Muscle layer of colon (tissue), 2 donors: Measurements from ENCODE around the gene TNNC2.

Source experiments
- H3K27ac ChIP-seq: one replicate; pipeline ENCODE4 v1.7.0; 2013; ENCODE audit warnings: low read depth, mild to moderate bottlenecking, low read length, moderate library complexity
- H3K27me3 ChIP-seq, 2 donors: one replicate each; pipeline ENCODE4 v1.7.0; 2013; ENCODE audit warnings: low read length in 2 of 2, mild to moderate bottlenecking in 2 of 2; ENCODE audit not compliant: insufficient read depth in 2 of 2, control insufficient read depth in 1 of 2
- H3K36me3 ChIP-seq: one replicate; pipeline ENCODE4 v1.7.0; 2013; ENCODE audit warnings: mild to moderate bottlenecking, low read length; ENCODE audit not compliant: insufficient read depth
- H3K4me1 ChIP-seq: one replicate; pipeline ENCODE4 v1.7.0; 2013; ENCODE audit warnings: mild to moderate bottlenecking, low read length; ENCODE audit not compliant: insufficient read depth
- H3K4me3 ChIP-seq, 2 donors: one replicate each; pipeline ENCODE4 v1.7.0; 2013; ENCODE audit warnings: low read length in 2 of 2, low read depth in 1 of 2, mild to moderate bottlenecking in 1 of 2, moderate library complexity in 1 of 2
- H3K9ac ChIP-seq: one replicate; pipeline ENCODE4 v1.7.0; 2013; ENCODE audit warnings: low read length
- H3K9me3 ChIP-seq: one replicate; pipeline ENCODE4 v1.7.0; 2013; ENCODE audit warnings: mild to moderate bottlenecking, low read length
- donor health status: abdominal sarcoma.
- donor health status: Adenocarcinoma of cecum.

TNNC2 gene

GRCh38 chr20:45845452-45845851 is 18.3 kb upstream of the TNNC2 start:
- Histone ChIP-seq H3K27me3 (no peaks in the 10 kb centered on the region), H3K9ac (no peak overlapping the region), H3K27ac (no peak overlapping the region), H3K9me3 (no peaks in the 10 kb centered on the region), H3K4me1 (peaks cover 37% of the 10 kb centered on the region), H3K4me3 (no peak overlapping the region), H3K36me3 (peaks cover 62% of the 10 kb centered on the region)

- Histone ChIP-seq H3K4me1 (peaks cover 37% of the 10 kb centered on the region), H3K36me3 (peaks cover 59% of the 10 kb centered on the region), H3K9me3 (no peaks in the 10 kb centered on the region), H3K27ac (no peak overlapping the region), H3K27me3 (no peaks in the 10 kb centered on the region), H3K4me3 (no peak overlapping the region), H3K9ac (no peak overlapping the region)
These were observed 16.4 kb upstream of the TNNC2 start for GRCh38 chr20:45843506-45843905.

GRCh38 chr20:45842169-45842812 is 15.2 kb upstream of the TNNC2 start:
- Histone ChIP-seq H3K27ac (peak overlapping the region; percentile 13), H3K4me1 (peaks cover 39% of the 10 kb centered on the region), H3K9ac (no peak overlapping the region), H3K27me3 (no peaks in the 10 kb centered on the region), H3K9me3 (no peaks in the 10 kb centered on the region), H3K4me3 (peak overlapping the region in 1 of 2 donors; percentile 9), H3K36me3 (peaks cover 52% of the 10 kb centered on the region)

- Histone ChIP-seq H3K9ac (no peak overlapping the region), H3K27me3 (no peaks in the 10 kb centered on the region)
These were observed 14.5 kb upstream of the TNNC2 start for GRCh38 chr20:45841407-45842129.

GRCh38 chr20:45840700-45841198 is 13.6 kb upstream of the TNNC2 start:
- Histone ChIP-seq H3K27me3 (no peaks in the 10 kb centered on the region), H3K4me3 (no peak overlapping the region), H3K36me3 (peaks cover 41% of the 10 kb centered on the region)

More at GRCh38 chr20:45841407-45842129, 14.5 kb upstream of the TNNC2 start:
- Histone ChIP-seq H3K4me1 (peaks cover 46% of the 10 kb centered on the region), H3K27ac (peak overlapping the region; percentile 13), H3K9me3 (no peaks in the 10 kb centered on the region), H3K36me3 (peaks cover 48% of the 10 kb centered on the region), H3K4me3 (peak overlapping the region in 1 of 2 donors; percentile 9)

DNA sequence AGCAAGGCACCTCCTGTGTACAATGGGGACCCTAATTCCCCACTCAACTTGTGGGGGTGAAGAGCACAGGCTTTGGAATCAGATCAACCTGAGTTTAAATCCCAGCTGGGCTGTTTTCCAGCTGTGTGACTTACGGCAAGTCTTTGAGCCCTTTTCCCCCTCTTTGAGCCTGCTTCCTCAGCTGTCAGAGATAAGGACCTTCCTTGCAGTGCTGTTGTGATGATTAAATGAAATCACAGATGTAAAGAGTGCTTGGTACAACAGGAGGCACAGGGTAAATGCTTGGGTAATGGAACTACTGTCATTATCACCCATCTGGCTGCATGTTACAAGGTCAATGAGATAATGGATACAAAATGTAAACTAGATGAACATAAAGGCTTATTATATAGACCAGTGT is 9.7 kb upstream of the TNNC2 start:
- Histone ChIP-seq H3K4me3 (peak overlapping the region in 1 of 2 donors; percentile 12), H3K36me3 (peaks cover 17% of the 10 kb centered on the region), H3K9me3 (no peaks in the 10 kb centered on the region), H3K27ac (peak overlapping the region; percentile 23), H3K27me3 (no peaks in the 10 kb centered on the region), H3K9ac (peak overlapping the region; percentile 9), H3K4me1 (peaks cover 49% of the 10 kb centered on the region)

More at GRCh38 chr20:45840700-45841198, 13.6 kb upstream of the TNNC2 start:
- no peak overlapping the region for H3K9ac ChIP-seq
- H3K27ac ChIP-seq: no peak overlapping the region
- H3K4me1 ChIP-seq: peaks cover 48% of the 10 kb centered on the region
- no peaks in the 10 kb centered on the region for H3K9me3 ChIP-seq

GRCh38 chr20:45835825-45836224 is 8.7 kb upstream of the TNNC2 start:
- Histone ChIP-seq H3K27ac (peak overlapping the region; percentile 53), H3K4me3 (peak overlapping the region in 1 of 2 donors; percentile 82), H3K36me3 (peaks cover 7% of the 10 kb centered on the region), H3K9ac (no peak overlapping the region), H3K4me1 (peaks cover 40% of the 10 kb centered on the region), H3K27me3 (no peaks in the 10 kb centered on the region), H3K9me3 (no peaks in the 10 kb centered on the region)

- Histone ChIP-seq H3K9me3 (no peaks in the 10 kb centered on the region), H3K4me1 (peaks cover 40% of the 10 kb centered on the region), H3K36me3 (peaks cover 6% of the 10 kb centered on the region), H3K27ac (peak overlapping the region; percentile 53), H3K9ac (peak overlapping the region; percentile 77), H3K4me3 (peak overlapping the region in 1 of 2 donors; percentile 82), H3K27me3 (no peaks in the 10 kb centered on the region)
These were observed 8.2 kb upstream of the TNNC2 start for GRCh38 chr20:45835329-45835765.

DNA sequence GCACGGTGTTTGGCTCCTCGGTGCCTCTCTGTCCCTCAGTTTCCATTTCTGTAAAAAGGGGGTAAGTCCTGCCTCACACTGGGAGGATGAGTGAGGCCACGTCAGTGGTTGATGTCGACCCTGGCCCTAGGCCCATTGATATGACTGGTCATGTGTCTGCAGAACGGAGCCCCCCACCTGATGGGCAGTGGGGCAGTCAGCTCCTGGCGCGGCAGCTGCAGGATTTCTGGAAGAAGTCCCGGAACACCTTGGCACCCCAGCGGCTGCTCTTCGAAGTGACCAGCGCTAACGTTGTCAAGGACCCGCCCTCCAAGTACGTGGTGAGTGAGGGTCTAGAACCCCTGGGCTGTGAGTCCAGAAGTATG is 7.7 kb upstream of the TNNC2 start:
- Histone ChIP-seq H3K4me1 (peaks cover 40% of the 10 kb centered on the region), H3K27me3 (no peaks in the 10 kb centered on the region), H3K4me3 (peak overlapping the region; percentile 57 to 82), H3K36me3 (peaks cover under 1% of the 10 kb centered on the region), H3K27ac (peak overlapping the region; percentile 90), H3K9ac (peak overlapping the region; percentile 77), H3K9me3 (no peaks in the 10 kb centered on the region)

GRCh38 chr20:45833883-45834796 is 7.0 kb upstream of the TNNC2 start:
- peak overlapping the region; percentile 57 to 82 for H3K4me3 ChIP-seq
- H3K36me3 ChIP-seq: no peaks in the 10 kb centered on the region
- no peaks in the 10 kb centered on the region for H3K27me3 ChIP-seq
- H3K27ac ChIP-seq: peak overlapping the region; percentile 90
- H3K9me3 ChIP-seq: no peaks in the 10 kb centered on the region
- peak overlapping the region; percentile 77 for H3K9ac ChIP-seq
- peaks cover 40% of the 10 kb centered on the region for H3K4me1 ChIP-seq
